ENCODE data around the gene CYP2A7.
"Not testable (repeated sequence)": the region's sequence is repeated elsewhere in the genome, so short reads cannot be mapped to it uniquely, and the experiment has no call there.

CYP2A7 gene

GRCh38 chr19:40872209-40872608, 9.8 kb downstream of the CYP2A7 start:
- TF ChIP-seq, protein P1, sequence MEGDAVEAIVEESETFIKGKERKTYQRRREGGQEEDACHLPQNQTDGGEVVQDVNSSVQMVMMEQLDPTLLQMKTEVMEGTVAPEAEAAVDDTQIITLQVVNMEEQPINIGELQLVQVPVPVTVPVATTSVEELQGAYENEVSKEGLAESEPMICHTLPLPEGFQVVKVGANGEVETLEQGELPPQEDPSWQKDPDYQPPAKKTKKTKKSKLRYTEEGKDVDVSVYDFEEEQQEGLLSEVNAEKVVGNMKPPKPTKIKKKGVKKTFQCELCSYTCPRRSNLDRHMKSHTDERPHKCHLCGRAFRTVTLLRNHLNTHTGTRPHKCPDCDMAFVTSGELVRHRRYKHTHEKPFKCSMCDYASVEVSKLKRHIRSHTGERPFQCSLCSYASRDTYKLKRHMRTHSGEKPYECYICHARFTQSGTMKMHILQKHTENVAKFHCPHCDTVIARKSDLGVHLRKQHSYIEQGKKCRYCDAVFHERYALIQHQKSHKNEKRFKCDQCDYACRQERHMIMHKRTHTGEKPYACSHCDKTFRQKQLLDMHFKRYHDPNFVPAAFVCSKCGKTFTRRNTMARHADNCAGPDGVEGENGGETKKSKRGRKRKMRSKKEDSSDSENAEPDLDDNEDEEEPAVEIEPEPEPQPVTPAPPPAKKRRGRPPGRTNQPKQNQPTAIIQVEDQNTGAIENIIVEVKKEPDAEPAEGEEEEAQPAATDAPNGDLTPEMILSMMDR (IDR thresholded peaks at IDR 0.05; ENCODE audit: control extremely low read depth, extremely low read depth, low read depth, missing control alignments): no peak
- POLR2A ChIA-PET: no interaction called here
- CTCF ChIA-PET: no interaction called here
- DNase-seq (ENCODE audit: extremely low spot score): no peak

DNA sequence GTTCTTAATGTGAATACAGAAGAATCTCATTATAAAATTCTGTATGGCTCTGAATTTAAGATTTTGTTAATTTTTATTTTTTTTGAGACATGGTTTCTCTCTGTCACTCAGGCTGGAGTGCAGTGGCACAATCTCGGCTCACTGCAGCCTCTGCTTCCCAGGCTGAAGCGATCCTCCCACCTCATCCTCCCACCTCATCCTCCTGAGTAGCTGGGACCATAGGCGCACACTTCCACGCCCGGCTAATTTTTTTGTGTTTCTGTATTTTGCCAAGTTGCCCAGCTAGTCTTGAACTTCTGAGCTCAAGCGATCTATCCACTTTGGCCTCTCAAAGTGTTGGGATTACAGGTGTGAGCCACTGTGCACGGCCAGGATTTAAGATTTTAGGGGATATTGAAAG, 14.3 kb downstream of the CYP2A7 start:
- no peak for DNase-seq (ENCODE audit: extremely low spot score)
- ChIA-PET CTCF (no interaction called here), POLR2A (no interaction called here)
- TF ChIP-seq, protein P1 (IDR thresholded peaks at IDR 0.05; ENCODE audit: control extremely low read depth, extremely low read depth, low read depth, missing control alignments): no peak

- CTCF ChIA-PET; POLR2A ChIA-PET; DNase-seq (ENCODE audit: extremely low spot score): not testable (repeated sequence)
Observed at GRCh38 chr19:40864739-40865496, 17.1 kb downstream of the CYP2A7 start.

DNA sequence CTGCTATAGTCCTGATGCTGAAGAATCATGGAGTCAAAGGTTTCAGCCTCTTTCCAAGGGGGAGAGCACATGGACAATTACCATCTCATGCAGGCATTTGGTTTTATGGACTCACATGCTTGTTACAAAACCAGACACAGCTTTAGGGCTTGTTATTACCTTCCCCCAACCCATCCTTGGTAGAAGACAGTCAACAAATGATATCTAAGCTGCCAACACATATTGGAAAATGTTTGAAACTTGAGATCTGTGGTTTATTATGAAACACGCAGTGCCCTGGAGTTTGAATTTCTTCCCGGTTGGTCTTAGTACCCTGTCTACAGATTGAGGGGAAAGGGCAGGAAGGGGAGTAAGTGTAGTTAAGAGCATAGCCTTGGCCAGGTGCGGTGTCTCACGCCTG, 19.2 kb downstream of the CYP2A7 start:
- ChIA-PET POLR2A (no interaction called here), CTCF (no interaction called here)
- no peak for DNase-seq (ENCODE audit: extremely low spot score)
- TF ChIP-seq, protein P1 (IDR thresholded peaks at IDR 0.05; ENCODE audit: control extremely low read depth, extremely low read depth, low read depth, missing control alignments): no peak

GRCh38 chr19:40862333-40862732, 19.7 kb downstream of the CYP2A7 start:
- TF ChIP-seq, protein P1 (IDR thresholded peaks at IDR 0.05; ENCODE audit: control extremely low read depth, extremely low read depth, low read depth, missing control alignments): no peak
- no peak for DNase-seq (ENCODE audit: extremely low spot score)
- CTCF ChIA-PET: no interaction called here
- POLR2A ChIA-PET: no interaction called here

GRCh38 chr19:40858109-40858508, 23.9 kb downstream of the CYP2A7 start:
- TF ChIP-seq, protein P1 (IDR thresholded peaks at IDR 0.05; ENCODE audit: control extremely low read depth, extremely low read depth, low read depth, missing control alignments): no peak
- DNase-seq (ENCODE audit: extremely low spot score): no peak
- POLR2A ChIA-PET: no interaction called here
- CTCF ChIA-PET: no interaction called here

GRCh38 chr19:40852467-40853152, 29.4 kb downstream of the CYP2A7 start:
- CTCF ChIA-PET; DNase-seq (ENCODE audit: extremely low spot score); POLR2A ChIA-PET: not testable (repeated sequence)

GRCh38 chr19:40850277-40850676, 31.8 kb downstream of the CYP2A7 start, which contains the start of gene CYP2A6:
Gene CYP2A6 (minus strand): TSS chr19:40850447. CDS start chr19:40850426, 21 bp downstream.
- DNase-seq (ENCODE audit: extremely low spot score); CTCF ChIA-PET; POLR2A ChIA-PET: not testable (repeated sequence)

GRCh38 chr19:40846722-40847121, 35.3 kb downstream of the CYP2A7 start:
- CTCF ChIA-PET; POLR2A ChIA-PET; DNase-seq (ENCODE audit: extremely low spot score): not testable (repeated sequence)

DNA sequence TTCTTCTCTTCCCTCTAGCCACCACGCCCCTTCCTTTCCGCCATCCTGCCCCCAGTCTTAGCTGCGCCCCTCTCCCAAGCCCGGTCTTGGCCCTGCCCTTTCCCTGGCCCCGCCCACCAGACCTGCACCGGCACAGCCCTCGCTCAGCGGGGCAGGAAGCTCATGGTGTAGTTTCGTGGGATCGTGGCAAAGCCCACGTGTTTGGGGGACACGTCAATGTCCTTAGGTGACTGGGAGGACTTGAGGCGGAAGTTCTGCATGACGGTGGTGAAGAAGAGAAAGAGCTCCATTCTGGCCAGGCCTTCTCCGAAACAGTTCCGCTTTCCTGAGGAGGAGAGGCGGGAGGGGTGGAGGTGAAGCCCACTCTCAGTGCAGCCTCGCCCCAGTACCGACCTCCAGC, 38.4 kb downstream of the CYP2A7 start:
- DNase-seq (ENCODE audit: extremely low spot score); CTCF ChIA-PET; POLR2A ChIA-PET: not testable (repeated sequence)

GRCh38 chr19:40842997-40843652, 38.9 kb downstream of the CYP2A7 start:
- CTCF ChIA-PET; DNase-seq (ENCODE audit: extremely low spot score); POLR2A ChIA-PET: not testable (repeated sequence)

DNA sequence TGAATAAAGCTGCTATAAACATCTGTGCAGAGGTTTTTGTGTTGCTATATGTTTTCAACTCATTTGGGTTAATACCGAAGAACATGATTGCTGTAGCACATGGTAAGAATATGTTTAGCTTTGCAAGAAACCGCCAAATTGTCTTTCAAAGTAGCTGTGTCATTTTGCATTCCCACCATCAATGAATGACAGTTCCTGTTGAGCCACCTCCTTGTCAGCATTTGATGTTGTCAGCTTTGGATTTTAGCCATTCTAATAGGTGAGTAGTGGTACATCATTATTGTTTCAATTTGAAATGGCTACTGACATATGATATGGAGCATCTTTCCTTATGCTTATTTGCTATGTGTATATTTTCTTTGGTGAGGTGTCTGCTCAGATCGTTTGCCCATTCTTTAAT, 40.0 kb downstream of the CYP2A7 start:
- CTCF ChIA-PET; POLR2A ChIA-PET; DNase-seq (ENCODE audit: extremely low spot score): not testable (repeated sequence)
